NB4 (cell line): Measurements from ENCODE around the gene SV2B.

Source experiments
- DNase-seq: peaks from one replicate; pipeline ENCODE4 v3.0.0; 2010; ENCODE audit warnings: low read depth
- H3K4me3 ChIP-seq: one replicate; pipeline ENCODE4 v1.5.1; 2011; ENCODE audit warnings: mild to moderate bottlenecking, low read depth, low read length, moderate library complexity
- MYC ChIP-seq: IDR thresholded peaks from 2 replicates; pipeline ENCODE4 v1.6.1; 2011; ENCODE audit warnings: low read depth, low read length
- POLR2A ChIP-seq: IDR thresholded peaks from 2 replicates; pipeline ENCODE4 v1.6.1; 2011; ENCODE audit warnings: mild to moderate bottlenecking; ENCODE audit not compliant: insufficient read length; ENCODE audit errors: extremely low read depth
- TF ChIP-seq, protein P1 (sequence below): IDR thresholded peaks from 2 replicates; pipeline ENCODE4 v1.6.1; 2011; ENCODE audit warnings: low read depth, low read length
- TF ChIP-seq, protein P2 (sequence below): IDR thresholded peaks from one replicate; pipeline ENCODE4 v1.5.1; 2012; ENCODE audit warnings: low read depth, low read length

The SV2B gene

DNA sequence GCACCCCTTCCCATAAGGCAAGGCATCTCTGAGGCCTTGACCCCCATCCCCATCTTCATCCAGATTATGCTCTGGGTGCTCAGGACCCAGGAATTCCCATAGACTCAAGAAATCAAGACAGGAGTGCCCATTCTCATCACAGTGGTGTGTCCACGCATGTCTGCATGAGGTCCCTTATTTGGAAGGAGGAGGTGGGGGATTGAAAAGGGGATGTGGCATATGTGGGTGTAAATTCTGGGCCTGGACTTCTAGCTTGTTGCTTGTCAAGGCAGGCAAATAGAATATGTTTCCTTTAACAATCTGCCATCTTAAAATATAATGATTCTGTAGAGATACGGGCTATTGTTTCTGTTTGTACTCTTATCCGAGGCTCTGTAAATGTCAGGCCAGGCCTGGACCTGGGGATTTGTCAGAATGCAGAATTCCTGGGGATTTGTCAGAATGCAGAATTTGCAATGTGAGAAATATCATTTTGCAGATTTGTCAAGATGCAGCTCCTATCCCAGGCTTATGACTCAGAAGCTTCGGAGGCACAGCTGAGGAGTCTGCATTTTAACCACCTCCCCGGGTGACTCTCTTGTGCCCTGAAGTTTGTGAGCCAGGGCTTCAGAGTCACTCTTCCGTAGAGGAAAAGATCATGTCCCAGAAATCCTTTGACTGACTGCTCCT is 157.8 kb downstream of the SV2B start:
- peak; percentile 61 for DNase-seq
- TF ChIP-seq, protein P1, sequence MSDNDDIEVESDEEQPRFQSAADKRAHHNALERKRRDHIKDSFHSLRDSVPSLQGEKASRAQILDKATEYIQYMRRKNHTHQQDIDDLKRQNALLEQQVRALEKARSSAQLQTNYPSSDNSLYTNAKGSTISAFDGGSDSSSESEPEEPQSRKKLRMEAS: no peak
- TF ChIP-seq MYC: no peak
- TF ChIP-seq POLR2A: no peak
- TF ChIP-seq, protein P2, sequence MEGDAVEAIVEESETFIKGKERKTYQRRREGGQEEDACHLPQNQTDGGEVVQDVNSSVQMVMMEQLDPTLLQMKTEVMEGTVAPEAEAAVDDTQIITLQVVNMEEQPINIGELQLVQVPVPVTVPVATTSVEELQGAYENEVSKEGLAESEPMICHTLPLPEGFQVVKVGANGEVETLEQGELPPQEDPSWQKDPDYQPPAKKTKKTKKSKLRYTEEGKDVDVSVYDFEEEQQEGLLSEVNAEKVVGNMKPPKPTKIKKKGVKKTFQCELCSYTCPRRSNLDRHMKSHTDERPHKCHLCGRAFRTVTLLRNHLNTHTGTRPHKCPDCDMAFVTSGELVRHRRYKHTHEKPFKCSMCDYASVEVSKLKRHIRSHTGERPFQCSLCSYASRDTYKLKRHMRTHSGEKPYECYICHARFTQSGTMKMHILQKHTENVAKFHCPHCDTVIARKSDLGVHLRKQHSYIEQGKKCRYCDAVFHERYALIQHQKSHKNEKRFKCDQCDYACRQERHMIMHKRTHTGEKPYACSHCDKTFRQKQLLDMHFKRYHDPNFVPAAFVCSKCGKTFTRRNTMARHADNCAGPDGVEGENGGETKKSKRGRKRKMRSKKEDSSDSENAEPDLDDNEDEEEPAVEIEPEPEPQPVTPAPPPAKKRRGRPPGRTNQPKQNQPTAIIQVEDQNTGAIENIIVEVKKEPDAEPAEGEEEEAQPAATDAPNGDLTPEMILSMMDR: no peak
- peak overlapping the region; percentile 5 for H3K4me3 ChIP-seq

- peak overlapping the region; percentile 5 for H3K4me3 ChIP-seq
- DNase-seq: peak; percentile 95
- TF ChIP-seq POLR2A (no peak), MYC (peak; percentile 66)
- TF ChIP-seq, protein P2: peak; percentile 63
- TF ChIP-seq, protein P1: peak; percentile 78
Measured at GRCh38 chr15:91258415-91258759, 158.3 kb downstream of the SV2B start.

- peak; percentile 77 for DNase-seq
- TF ChIP-seq, protein P1: no peak
- TF ChIP-seq, protein P2: no peak
- TF ChIP-seq MYC (no peak), POLR2A (no peak)
- H3K4me3 ChIP-seq: no peak overlapping the region
Measured at GRCh38 chr15:91259077-91259476, 159.0 kb downstream of the SV2B start.

GRCh38 chr15:91261345-91261744 is 161.3 kb downstream of the SV2B start:
- no peak overlapping the region for H3K4me3 ChIP-seq
- DNase-seq: no peak
- TF ChIP-seq POLR2A: no peak
- no peak for TF ChIP-seq MYC
- TF ChIP-seq, protein P1: no peak
- TF ChIP-seq, protein P2: no peak

DNA sequence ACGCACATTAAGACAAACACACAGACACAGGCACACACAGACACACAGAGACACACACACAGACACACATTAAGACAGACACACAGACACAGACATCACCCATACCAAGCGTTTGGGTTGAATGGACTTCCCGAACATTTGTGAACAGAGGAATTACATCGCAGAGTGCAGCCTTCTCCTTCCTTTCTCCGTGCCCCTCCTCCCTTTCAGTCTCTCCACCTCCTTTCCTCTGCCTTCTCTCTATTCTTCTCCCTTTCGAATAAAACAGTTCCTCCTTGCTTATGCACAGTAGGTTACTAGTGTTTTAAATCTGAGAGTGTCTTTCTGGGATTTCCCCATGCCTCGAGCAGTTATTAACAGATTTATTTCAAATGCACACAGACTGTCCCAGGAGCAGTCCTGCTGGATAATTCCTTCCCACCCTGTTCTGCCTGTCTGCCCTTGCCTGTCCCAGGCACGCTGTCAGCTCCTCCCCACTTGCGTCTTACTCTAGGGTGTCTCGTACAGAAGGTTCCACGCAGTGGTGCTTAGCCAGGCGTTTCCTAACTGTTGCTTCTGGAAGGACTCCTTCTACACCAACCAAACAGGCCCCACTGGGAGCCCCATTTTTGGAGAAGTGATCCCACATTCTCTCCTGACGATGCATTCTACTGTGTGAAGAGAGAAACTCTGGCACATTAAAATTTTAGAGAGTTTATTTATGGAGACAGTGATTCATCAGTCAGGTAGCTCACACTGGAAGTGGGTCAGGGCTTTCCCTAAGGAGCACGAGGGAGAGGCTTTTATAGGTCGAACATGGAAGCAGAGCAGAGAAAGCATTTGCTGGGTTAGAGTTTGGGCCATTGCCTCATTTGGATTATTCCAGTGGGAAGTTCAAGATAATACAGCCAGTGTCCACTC is 163.8 kb downstream of the SV2B start:
- peak overlapping the region; percentile 18 for H3K4me3 ChIP-seq
- peak; percentile 47 for DNase-seq
- no peak for TF ChIP-seq POLR2A
- no peak for TF ChIP-seq MYC
- TF ChIP-seq, protein P2: no peak
- TF ChIP-seq, protein P1: no peak
